T-helper 2 cell (primary cell): ENCODE results near the gene EGFL8.
"Not testable (repeated sequence)": the region's sequence is repeated elsewhere in the genome, so short reads cannot be mapped to it uniquely, and the experiment has no call there.

Experiments used
- DNase-seq, 5 experiments: peaks; one replicate each; pipeline versions ENCODE4 v3.0.0 to v3.0.0-alpha.2; 2012 to 2022

Gene EGFL8

GRCh38 chr6:32198345-32198696 lies 33.9 kb downstream of the EGFL8 start:
- no peak for DNase-seq

- no peak for DNase-seq
Measured at GRCh38 chr6:32198866-32199265, 34.5 kb downstream of the EGFL8 start.

- no peak for DNase-seq
Measured at GRCh38 chr6:32200711-32201475, 36.5 kb downstream of the EGFL8 start.

GRCh38 chr6:32202186-32202585 lies 37.8 kb downstream of the EGFL8 start:
- no peak for DNase-seq

GRCh38 chr6:32203426-32204267 lies 39.3 kb downstream of the EGFL8 start:
- DNase-seq: no peak

- DNase-seq: no peak
Measured at GRCh38 chr6:32204268-32204715, 39.9 kb downstream of the EGFL8 start.

- DNase-seq: no peak
Measured at GRCh38 chr6:32208996-32209395, 44.6 kb downstream of the EGFL8 start.

GRCh38 chr6:32210191-32210601 lies 45.8 kb downstream of the EGFL8 start:
- no peak for DNase-seq

GRCh38 chr6:32211432-32211831 lies 47.0 kb downstream of the EGFL8 start:
- DNase-seq: not testable (repeated sequence)

GRCh38 chr6:32212076-32212760 lies 47.8 kb downstream of the EGFL8 start:
- no peak for DNase-seq

GRCh38 chr6:32213649-32214048 lies 49.3 kb downstream of the EGFL8 start:
- DNase-seq: no peak

- no peak for DNase-seq
Measured at GRCh38 chr6:32214126-32214525, 49.7 kb downstream of the EGFL8 start.

GRCh38 chr6:32215617-32216016 lies 51.2 kb downstream of the EGFL8 start:
- DNase-seq: no peak

- no peak for DNase-seq
Measured at GRCh38 chr6:32216285-32216684, 51.9 kb downstream of the EGFL8 start.

GRCh38 chr6:32216998-32217397 lies 52.6 kb downstream of the EGFL8 start:
- no peak for DNase-seq
